ENCODE data around the gene ATG2A. TPM values are rescaled to one million over a fixed set of nuclear protein-coding genes. Genes with fewer than 3 reads are reported as not detected.
A peak's percentile ranks its signal among the peaks of the same experiment; 100 is the strongest.

ATG2A gene
- total RNA-seq, 5 donors from 2014 or later (not counting 1 experiment from before 2014, with no cell fraction given), result 50.9 to 165 (median 55.4) TPM

GRCh38 chr11:64915376-64915887, 1.6 kb downstream of the ATG2A start:
- Mint-ChIP-seq H3K9me3 (no peaks in the 10 kb centered on the region), H3K27ac (peak overlapping the region in 1 of 2 donors; percentile 95), H3K27me3 (no peaks in the 10 kb centered on the region), H3K4me1 (peaks cover 24 to 33% (median 33%) of the 10 kb centered on the region in 3 donors), H3K4me3 (peak overlapping the region; percentile 82 to 90 (median 84)), H3K36me3 (peaks cover 16% of the 10 kb centered on the region)
- no peaks in the 10 kb centered on the region for H3K9me3 ChIP-seq
- H3K4me1 ChIP-seq (ENCODE audit: control insufficient read depth in 1 of 2, extremely low read depth in 1 of 2, insufficient read depth in 2 of 2, low read length in 2 of 2), result peaks cover 5 to 30% of the 10 kb centered on the region in 2 experiments
- H3K36me3 ChIP-seq (ENCODE audit: control insufficient read depth in 2 of 2, extremely low read depth in 1 of 2, insufficient read depth in 1 of 2, low read length in 1 of 2), result peaks cover 22 to 38% of the 10 kb centered on the region in 2 donors
- H3K27ac ChIP-seq (ENCODE audit: low read length), result peak overlapping the region; percentile 71
- DNase-seq (no peak), ATAC-seq (replicated peaks in 1 of 4) (no peak)
- ChIA-PET CTCF (no interaction called here), POLR2A (interaction anchor here (0.6 to 0.7 kb wide), 2 partner anchors 9 to 15 kb away, joined by 3 read pairs; no protein-coding TSS in a partner anchor)
- WGBS (ENCODE audit: insufficient coverage), result no CpG with 5 or more reads among the region's 7 CpGs
- no peaks in the 10 kb centered on the region for H3K27me3 ChIP-seq (replicated peaks in 1 of 2; ENCODE audit: control insufficient read depth in 2 of 2, extremely low read depth in 1 of 2, insufficient read depth in 2 of 2, low read length in 1 of 2)
- H3K4me3 ChIP-seq (ENCODE audit: control insufficient read depth in 1 of 2, extremely low read depth in 1 of 2, low read length in 1 of 2), result peak overlapping the region; percentile 93 to 94

DNA sequence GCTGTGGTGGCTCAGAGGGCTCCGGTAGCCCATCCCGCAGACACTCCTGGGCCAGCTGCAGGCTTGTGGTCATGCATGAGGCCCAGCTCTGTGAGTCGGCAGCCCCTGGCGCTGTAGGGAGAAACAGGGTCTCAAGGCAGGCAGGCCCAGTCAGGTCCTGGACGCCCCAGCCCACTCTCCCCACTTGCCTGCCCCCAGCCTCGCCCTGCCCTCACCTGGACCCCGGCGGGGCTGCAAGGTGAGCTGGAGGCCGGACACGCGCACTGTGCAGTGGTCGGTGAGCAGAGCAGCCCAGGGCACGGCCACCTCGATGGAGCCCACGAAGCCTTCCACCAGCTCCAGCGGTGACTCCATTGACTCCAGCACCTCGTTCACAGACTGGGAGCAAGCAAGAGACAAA, 2.9 kb downstream of the ATG2A start:
- H3K36me3 Mint-ChIP-seq, result peaks cover 16% of the 10 kb centered on the region
- H3K4me3 Mint-ChIP-seq, result peak overlapping the region in 2 of 3 donors; percentile 46 to 82
- peaks cover 35 to 47% of the 10 kb centered on the region in 2 donors for H3K36me3 ChIP-seq (ENCODE audit: control insufficient read depth in 2 of 2, extremely low read depth in 1 of 2, insufficient read depth in 1 of 2, low read length in 1 of 2)
- no peak overlapping the region for H3K27ac Mint-ChIP-seq
- DNase-seq (no peak), ATAC-seq (replicated peaks in 1 of 4) (no peak)
- H3K27me3 Mint-ChIP-seq, result no peaks in the 10 kb centered on the region
- no peaks in the 10 kb centered on the region for H3K9me3 ChIP-seq
- peaks cover 24 to 33% (median 33%) of the 10 kb centered on the region in 3 donors for H3K4me1 Mint-ChIP-seq
- H3K4me3 ChIP-seq (ENCODE audit: control insufficient read depth in 1 of 2, extremely low read depth in 1 of 2, low read length in 1 of 2), result no peak overlapping the region
- no peak overlapping the region for H3K27ac ChIP-seq (ENCODE audit: low read length)
- CTCF ChIA-PET, result no interaction called here
- H3K4me1 ChIP-seq (ENCODE audit: control insufficient read depth in 1 of 2, extremely low read depth in 1 of 2, insufficient read depth in 2 of 2, low read length in 2 of 2), result peaks cover 5 to 30% of the 10 kb centered on the region in 2 experiments
- POLR2A ChIA-PET, result no interaction called here
- no peaks in the 10 kb centered on the region for H3K27me3 ChIP-seq (replicated peaks in 1 of 2; ENCODE audit: control insufficient read depth in 2 of 2, extremely low read depth in 1 of 2, insufficient read depth in 2 of 2, low read length in 1 of 2)
- WGBS (ENCODE audit: insufficient coverage), result 97% methylated on average over 15 of the region's 17 CpGs
- no peaks in the 10 kb centered on the region for H3K9me3 Mint-ChIP-seq

DNA sequence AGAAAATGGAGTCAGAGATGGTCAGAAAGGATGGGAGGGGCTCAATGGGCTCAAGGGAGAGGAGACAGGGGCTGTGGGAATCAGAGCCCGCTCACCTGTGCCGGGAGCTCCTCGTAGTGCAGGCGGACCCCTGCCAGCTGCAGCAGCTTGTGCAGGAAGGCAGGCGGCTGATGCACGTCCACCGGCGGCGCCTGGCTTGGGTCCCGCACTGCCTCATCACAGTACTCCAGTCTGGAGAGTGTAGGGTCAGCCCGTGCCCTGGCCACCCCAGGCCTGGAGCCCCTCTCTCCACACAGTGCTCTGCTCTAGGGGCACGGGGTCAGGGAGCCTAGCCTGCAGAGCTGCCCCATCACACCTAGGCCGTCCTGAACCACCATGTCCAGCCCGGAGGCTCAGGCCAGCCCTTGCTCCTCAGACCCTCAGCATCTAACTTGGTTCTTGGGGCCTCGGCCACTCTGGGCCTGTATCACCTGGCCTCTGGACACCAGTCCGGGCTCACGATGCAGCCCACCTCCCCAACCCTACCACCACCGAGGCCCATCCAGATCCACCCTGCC, 3.8 kb downstream of the ATG2A start:
- Mint-ChIP-seq H3K4me1 (peaks cover 24 to 33% (median 32%) of the 10 kb centered on the region in 3 donors), H3K4me3 (no peak overlapping the region), H3K27ac (no peak overlapping the region), H3K27me3 (no peaks in the 10 kb centered on the region), H3K36me3 (peaks cover 16% of the 10 kb centered on the region), H3K9me3 (no peaks in the 10 kb centered on the region)
- Histone ChIP-seq H3K9me3 (no peaks in the 10 kb centered on the region), H3K27me3 (replicated peaks in 1 of 2; ENCODE audit: control insufficient read depth in 2 of 2, extremely low read depth in 1 of 2, insufficient read depth in 2 of 2, low read length in 1 of 2) (no peaks in the 10 kb centered on the region), H3K4me1 (ENCODE audit: control insufficient read depth in 1 of 2, extremely low read depth in 1 of 2, insufficient read depth in 2 of 2, low read length in 2 of 2) (peaks cover 5 to 30% of the 10 kb centered on the region in 2 experiments), H3K27ac (ENCODE audit: low read length) (no peak overlapping the region), H3K36me3 (ENCODE audit: control insufficient read depth in 2 of 2, extremely low read depth in 1 of 2, insufficient read depth in 1 of 2, low read length in 1 of 2) (peaks cover 35 to 54% of the 10 kb centered on the region in 2 donors), H3K4me3 (ENCODE audit: control insufficient read depth in 1 of 2, extremely low read depth in 1 of 2, low read length in 1 of 2) (no peak overlapping the region)
- POLR2A ChIA-PET, result interaction anchor here in 1 of 2 donors (0.7 kb wide), 1 partner anchor 571 kb away, joined by 3 read pairs; no protein-coding TSS in a partner anchor
- WGBS (ENCODE audit: insufficient coverage), result 88% methylated on average over 11 of the region's 18 CpGs
- no peak for DNase-seq
- CTCF ChIA-PET, result no interaction called here
- ATAC-seq (replicated peaks in 1 of 4), result no peak

GRCh38 chr11:64911689-64912088, 5.3 kb downstream of the ATG2A start:
- DNase-seq (no peak), ATAC-seq (replicated peaks in 1 of 4) (no peak)
- Histone ChIP-seq H3K4me1 (ENCODE audit: control insufficient read depth in 1 of 2, extremely low read depth in 1 of 2, insufficient read depth in 2 of 2, low read length in 2 of 2) (peaks cover 5 to 20% of the 10 kb centered on the region in 2 experiments), H3K27me3 (replicated peaks in 1 of 2; ENCODE audit: control insufficient read depth in 2 of 2, extremely low read depth in 1 of 2, insufficient read depth in 2 of 2, low read length in 1 of 2) (no peaks in the 10 kb centered on the region), H3K4me3 (ENCODE audit: control insufficient read depth in 1 of 2, extremely low read depth in 1 of 2, low read length in 1 of 2) (no peak overlapping the region), H3K36me3 (ENCODE audit: control insufficient read depth in 2 of 2, extremely low read depth in 1 of 2, insufficient read depth in 1 of 2, low read length in 1 of 2) (peaks cover 44 to 67% of the 10 kb centered on the region in 2 donors), H3K27ac (ENCODE audit: low read length) (no peak overlapping the region), H3K9me3 (no peaks in the 10 kb centered on the region)
- peaks cover 10 to 21% (median 19%) of the 10 kb centered on the region in 3 donors for H3K4me1 Mint-ChIP-seq
- H3K4me3 Mint-ChIP-seq, result no peak overlapping the region
- peaks cover 25% of the 10 kb centered on the region for H3K36me3 Mint-ChIP-seq
- H3K9me3 Mint-ChIP-seq, result no peaks in the 10 kb centered on the region
- 95% methylated on average over 4 of the region's 9 CpGs for WGBS (ENCODE audit: insufficient coverage)
- ChIA-PET CTCF (no interaction called here), POLR2A (interaction anchor here in 1 of 2 donors (1.1 kb wide), 1 partner anchor 12 kb away, joined by 4 read pairs; no protein-coding TSS in a partner anchor)
- no peaks in the 10 kb centered on the region for H3K27me3 Mint-ChIP-seq
- no peak overlapping the region for H3K27ac Mint-ChIP-seq

GRCh38 chr11:64911142-64911541, 5.9 kb downstream of the ATG2A start:
- no peaks in the 10 kb centered on the region for H3K27me3 ChIP-seq (replicated peaks in 1 of 2; ENCODE audit: control insufficient read depth in 2 of 2, extremely low read depth in 1 of 2, insufficient read depth in 2 of 2, low read length in 1 of 2)
- 86% methylated on average over 7 of the region's 7 CpGs for WGBS (ENCODE audit: insufficient coverage)
- CTCF ChIA-PET, result no interaction called here
- Mint-ChIP-seq H3K27me3 (no peaks in the 10 kb centered on the region), H3K4me1 (peaks cover 5 to 16% (median 14%) of the 10 kb centered on the region in 3 donors), H3K9me3 (no peaks in the 10 kb centered on the region), H3K27ac (no peak overlapping the region), H3K4me3 (no peak overlapping the region), H3K36me3 (peaks cover 25% of the 10 kb centered on the region)
- H3K9me3 ChIP-seq, result no peaks in the 10 kb centered on the region
- no peak overlapping the region for H3K27ac ChIP-seq (ENCODE audit: low read length)
- DNase-seq (no peak), ATAC-seq (replicated peaks in 1 of 4) (no peak)
- no peak overlapping the region for H3K4me3 ChIP-seq (ENCODE audit: control insufficient read depth in 1 of 2, extremely low read depth in 1 of 2, low read length in 1 of 2)
- peaks cover 4 to 14% of the 10 kb centered on the region in 2 experiments for H3K4me1 ChIP-seq (ENCODE audit: control insufficient read depth in 1 of 2, extremely low read depth in 1 of 2, insufficient read depth in 2 of 2, low read length in 2 of 2)
- H3K36me3 ChIP-seq (ENCODE audit: control insufficient read depth in 2 of 2, extremely low read depth in 1 of 2, insufficient read depth in 1 of 2, low read length in 1 of 2), result peaks cover 49 to 72% of the 10 kb centered on the region in 2 donors
- POLR2A ChIA-PET, result no interaction called here

DNA sequence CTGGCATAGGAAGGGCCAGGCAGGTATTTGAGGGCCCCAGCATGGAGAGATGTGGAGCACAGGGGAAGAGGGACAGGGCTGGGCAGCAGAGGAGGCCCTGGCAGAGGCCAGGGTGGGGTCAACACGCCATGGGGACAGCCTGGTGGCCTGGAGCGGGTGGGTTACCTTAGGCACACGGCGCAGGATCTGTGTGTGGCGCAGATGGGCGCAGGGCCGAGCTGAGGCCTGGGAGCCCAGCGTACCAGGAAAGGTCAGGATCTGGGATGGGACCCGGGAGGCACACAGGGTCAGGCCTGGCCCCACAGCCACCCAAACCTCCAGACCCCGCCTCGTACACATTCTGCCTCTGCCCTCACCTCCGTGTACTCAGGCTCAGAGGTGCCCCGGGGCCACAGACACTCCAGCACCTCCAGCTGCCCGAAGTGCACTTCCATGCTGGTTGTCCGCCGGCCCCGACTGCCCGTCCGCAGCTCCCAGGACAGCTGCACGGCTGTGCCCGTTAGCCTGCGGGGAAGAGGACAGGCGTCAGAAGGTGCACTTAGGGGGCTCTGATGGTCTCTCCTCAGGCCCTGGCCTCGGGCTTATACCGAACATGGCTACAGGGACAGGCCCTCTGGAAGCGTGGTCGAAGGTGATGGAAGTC, 6.4 kb downstream of the ATG2A start:
- Histone ChIP-seq H3K36me3 (ENCODE audit: control insufficient read depth in 2 of 2, extremely low read depth in 1 of 2, insufficient read depth in 1 of 2, low read length in 1 of 2) (peaks cover 55 to 78% of the 10 kb centered on the region in 2 donors), H3K4me1 (ENCODE audit: control insufficient read depth in 1 of 2, extremely low read depth in 1 of 2, insufficient read depth in 2 of 2, low read length in 2 of 2) (peaks cover 0 to 8% of the 10 kb centered on the region in 2 experiments), H3K27me3 (replicated peaks in 1 of 2; ENCODE audit: control insufficient read depth in 2 of 2, extremely low read depth in 1 of 2, insufficient read depth in 2 of 2, low read length in 1 of 2) (no peaks in the 10 kb centered on the region), H3K27ac (ENCODE audit: low read length) (no peak overlapping the region), H3K4me3 (ENCODE audit: control insufficient read depth in 1 of 2, extremely low read depth in 1 of 2, low read length in 1 of 2) (no peak overlapping the region), H3K9me3 (no peaks in the 10 kb centered on the region)
- H3K4me1 Mint-ChIP-seq, result peaks cover 0 to 11% (median 8%) of the 10 kb centered on the region in 3 donors
- POLR2A ChIA-PET, result no interaction called here
- H3K27me3 Mint-ChIP-seq, result no peaks in the 10 kb centered on the region
- WGBS (ENCODE audit: insufficient coverage), result 99% methylated on average over 25 of the region's 27 CpGs
- CTCF ChIA-PET, result no interaction called here
- H3K4me3 Mint-ChIP-seq, result no peak overlapping the region
- H3K9me3 Mint-ChIP-seq, result no peaks in the 10 kb centered on the region
- no peak overlapping the region for H3K27ac Mint-ChIP-seq
- ATAC-seq (replicated peaks in 1 of 4), result no peak
- no peak for DNase-seq
- H3K36me3 Mint-ChIP-seq, result peaks cover 29% of the 10 kb centered on the region

All from T-cell (primary cell).